HEK293T (cell line): ENCODE data around the gene PDSS2.

Source experiments
- ARNT ChIP-seq: fragments of 450-650 bp; IDR thresholded peaks from 2 replicates; pipeline ENCODE4 v1.6.1; 2017; ENCODE audit warnings: mild to moderate bottlenecking
- BHLHE40 ChIP-seq: fragments of 450-650 bp; IDR thresholded peaks from 2 replicates; pipeline ENCODE4 v1.6.1; 2016; ENCODE audit warnings: mild to moderate bottlenecking, moderate library complexity, borderline replicate concordance
- CTBP1 ChIP-seq: fragments of 450-650 bp; IDR thresholded peaks from 2 replicates; pipeline ENCODE4 v1.6.1; 2016; ENCODE audit warnings: borderline replicate concordance
- FOXA1 ChIP-seq: fragments of 450-650 bp; IDR thresholded peaks from 2 replicates; pipeline ENCODE4 v1.6.1; 2016; ENCODE audit warnings: mild to moderate bottlenecking
- FOXM1 ChIP-seq: fragments of 450-650 bp; IDR thresholded peaks from 2 replicates; pipeline ENCODE4 v1.6.1; 2017; ENCODE audit warnings: mild to moderate bottlenecking, borderline replicate concordance
- LEF1 ChIP-seq: fragments of 450-650 bp; IDR thresholded peaks from 2 replicates; pipeline ENCODE4 v1.6.1; 2017; ENCODE audit warnings: mild to moderate bottlenecking, borderline replicate concordance
- NFRKB ChIP-seq: fragments of 450-650 bp; IDR thresholded peaks from 2 replicates; pipeline ENCODE4 v1.6.1; 2016; ENCODE audit warnings: mild to moderate bottlenecking, moderate library complexity
- PKNOX1 ChIP-seq: fragments of 450-650 bp; IDR thresholded peaks from 2 replicates; pipeline ENCODE4 v1.6.1; 2016
- SP1 ChIP-seq: fragments of 450-650 bp; IDR thresholded peaks from 2 replicates; pipeline ENCODE4 v1.6.1; 2017
- SUZ12 ChIP-seq: fragments of 450-650 bp; IDR thresholded peaks from 2 replicates; pipeline ENCODE4 v1.6.1; 2016; ENCODE audit warnings: mild to moderate bottlenecking
- TARDBP ChIP-seq: fragments of 450-650 bp; IDR thresholded peaks from 2 replicates; pipeline ENCODE4 v1.6.1; 2016

- TF ChIP-seq FOXM1, result no peak
- no peak for TF ChIP-seq SP1
- no peak for TF ChIP-seq NFRKB
- TF ChIP-seq SUZ12, result no peak
- TF ChIP-seq TARDBP, result no peak
- TF ChIP-seq LEF1, result no peak
- TF ChIP-seq FOXA1, result no peak
- no peak for TF ChIP-seq BHLHE40
- no peak for TF ChIP-seq PKNOX1
- TF ChIP-seq ARNT, result no peak
- no peak for TF ChIP-seq CTBP1
Observed at GRCh38 chr6:107318100-107318736, 141.1 kb downstream of the PDSS2 start.
